Osteocyte (in vitro differentiated cells): Measurements from ENCODE around the gene MAK. TPM values are rescaled to one million over a fixed set of nuclear protein-coding genes. Genes with fewer than 3 reads are reported as not detected.
"Not testable (repeated sequence)": the region's sequence is repeated elsewhere in the genome, so short reads cannot be mapped to it uniquely, and the experiment has no call there.

Source experiments
- DNase-seq: peaks from one replicate; pipeline ENCODE4 v3.0.0; 2021; ENCODE audit warnings: mixed read lengths; ENCODE audit not compliant: unreplicated experiment; ENCODE audit errors: extremely low spot score
- H3K27ac Mint-ChIP-seq: one replicate; pipeline ENCODE4 v1.8.0; 2021; ENCODE audit warnings: mild to moderate bottlenecking, mixed read lengths; ENCODE audit not compliant: unreplicated experiment
- H3K27me3 Mint-ChIP-seq: one replicate; pipeline ENCODE4 v1.8.0; 2021; ENCODE audit warnings: mixed read lengths; ENCODE audit not compliant: unreplicated experiment
- H3K36me3 Mint-ChIP-seq: one replicate; pipeline ENCODE4 v1.8.0; 2021; ENCODE audit warnings: mixed read lengths; ENCODE audit not compliant: unreplicated experiment
- H3K4me1 Mint-ChIP-seq: one replicate; pipeline ENCODE4 v1.8.0; 2021; ENCODE audit warnings: mixed read lengths; ENCODE audit not compliant: unreplicated experiment
- H3K4me3 Mint-ChIP-seq: one replicate; pipeline ENCODE4 v1.8.0; 2021; ENCODE audit warnings: mild to moderate bottlenecking, moderate library complexity, mixed read lengths; ENCODE audit not compliant: unreplicated experiment
- H3K9me3 Mint-ChIP-seq: one replicate; pipeline ENCODE4 v1.8.0; 2021; ENCODE audit warnings: mixed read lengths; ENCODE audit not compliant: unreplicated experiment
- total RNA-seq: library from RNA; stranded (reverse); gene quantifications from 2 replicates; pipeline ENCODE4 v1.2.1, GENCODE V29; 2021
- TF ChIP-seq, protein P1 (sequence below): fragments of 200-600 bp; sonication (generic); IDR thresholded peaks from 2 replicates; pipeline ENCODE4 v1.5.0; 2021; ENCODE audit warnings: antibody characterized with exemption, mild to moderate bottlenecking, moderate library complexity

MAK gene
- total RNA-seq, 1 donor from 2014 or later: not detected

DNA sequence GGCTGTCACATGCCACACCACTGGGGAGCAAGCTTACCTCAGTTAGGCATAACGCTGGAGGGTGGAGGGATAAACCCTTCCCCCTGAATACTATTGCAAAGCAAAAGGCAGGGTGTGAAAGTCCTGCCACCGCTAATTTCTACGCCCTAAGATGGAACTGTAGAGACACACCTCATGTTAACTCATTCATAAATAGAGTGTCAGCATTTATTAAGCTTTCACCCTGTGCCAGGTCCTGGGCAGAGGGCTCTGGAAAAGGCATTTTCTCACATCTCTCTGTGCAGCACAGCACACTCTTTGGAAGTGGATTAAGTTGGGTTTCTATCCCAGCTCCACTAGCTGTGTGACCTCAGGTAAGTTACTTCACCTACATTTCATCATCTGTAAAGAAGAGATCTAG lies 68.9 kb downstream of the MAK start:
- Mint-ChIP-seq H3K9me3 (no peaks in the 10 kb centered on the region), H3K4me1 (no peaks in the 10 kb centered on the region), H3K4me3 (no peak overlapping the region), H3K27me3 (no peaks in the 10 kb centered on the region), H3K27ac (no peak overlapping the region), H3K36me3 (peaks cover 13% of the 10 kb centered on the region)
- TF ChIP-seq, protein P1, sequence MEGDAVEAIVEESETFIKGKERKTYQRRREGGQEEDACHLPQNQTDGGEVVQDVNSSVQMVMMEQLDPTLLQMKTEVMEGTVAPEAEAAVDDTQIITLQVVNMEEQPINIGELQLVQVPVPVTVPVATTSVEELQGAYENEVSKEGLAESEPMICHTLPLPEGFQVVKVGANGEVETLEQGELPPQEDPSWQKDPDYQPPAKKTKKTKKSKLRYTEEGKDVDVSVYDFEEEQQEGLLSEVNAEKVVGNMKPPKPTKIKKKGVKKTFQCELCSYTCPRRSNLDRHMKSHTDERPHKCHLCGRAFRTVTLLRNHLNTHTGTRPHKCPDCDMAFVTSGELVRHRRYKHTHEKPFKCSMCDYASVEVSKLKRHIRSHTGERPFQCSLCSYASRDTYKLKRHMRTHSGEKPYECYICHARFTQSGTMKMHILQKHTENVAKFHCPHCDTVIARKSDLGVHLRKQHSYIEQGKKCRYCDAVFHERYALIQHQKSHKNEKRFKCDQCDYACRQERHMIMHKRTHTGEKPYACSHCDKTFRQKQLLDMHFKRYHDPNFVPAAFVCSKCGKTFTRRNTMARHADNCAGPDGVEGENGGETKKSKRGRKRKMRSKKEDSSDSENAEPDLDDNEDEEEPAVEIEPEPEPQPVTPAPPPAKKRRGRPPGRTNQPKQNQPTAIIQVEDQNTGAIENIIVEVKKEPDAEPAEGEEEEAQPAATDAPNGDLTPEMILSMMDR: no peak
- no peak for DNase-seq

DNA sequence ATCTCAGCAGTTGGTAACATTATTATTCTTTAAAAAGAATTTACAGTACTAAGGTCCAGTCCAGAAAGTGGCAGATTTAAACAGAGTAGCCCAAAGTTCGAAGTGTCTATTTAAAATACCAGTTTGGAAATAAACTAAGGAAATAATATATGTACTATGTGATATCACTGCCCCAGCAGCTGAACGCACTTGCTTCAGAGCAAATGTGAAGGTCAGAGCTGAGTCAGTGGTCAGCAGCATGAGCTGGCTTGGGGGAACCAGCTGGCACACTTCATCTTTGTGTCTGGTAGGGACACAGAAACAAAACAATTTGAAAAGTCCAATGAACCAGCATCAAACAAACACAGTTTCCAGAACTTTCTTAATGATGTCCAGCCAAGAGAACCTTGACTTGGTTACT lies 75.3 kb downstream of the MAK start:
- H3K9me3 Mint-ChIP-seq: no peaks in the 10 kb centered on the region
- no peak for DNase-seq
- H3K27me3 Mint-ChIP-seq: no peaks in the 10 kb centered on the region
- TF ChIP-seq, protein P1: no peak
- peaks cover 13% of the 10 kb centered on the region for H3K4me1 Mint-ChIP-seq
- H3K27ac Mint-ChIP-seq: no peak overlapping the region
- no peak overlapping the region for H3K4me3 Mint-ChIP-seq
- peaks cover 26% of the 10 kb centered on the region for H3K36me3 Mint-ChIP-seq

DNA sequence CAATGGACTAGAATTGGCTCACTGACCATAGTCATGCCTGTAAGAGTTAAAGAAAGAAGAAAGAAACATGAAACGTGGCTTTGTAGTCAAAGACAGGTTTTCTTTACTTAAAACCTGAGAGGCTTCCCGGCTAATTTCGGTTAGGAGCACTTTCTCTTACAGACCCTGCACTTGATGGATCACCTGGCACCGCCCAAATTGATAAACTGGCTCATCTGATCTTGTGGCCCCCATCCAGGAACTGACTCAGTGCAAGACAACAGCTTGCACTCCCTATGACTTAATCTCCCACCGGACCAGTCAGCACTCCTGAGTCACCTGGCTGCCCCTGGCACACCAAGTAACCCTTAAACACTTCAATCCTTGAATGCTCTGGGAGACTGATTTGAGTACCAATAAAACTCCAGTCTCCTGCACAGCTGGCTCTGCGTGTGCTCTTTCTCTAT lies 78.4 kb downstream of the MAK start:
- peak overlapping the region; percentile 10 for H3K27ac Mint-ChIP-seq
- H3K4me3 Mint-ChIP-seq: no peak overlapping the region
- peaks cover 13% of the 10 kb centered on the region for H3K4me1 Mint-ChIP-seq
- H3K27me3 Mint-ChIP-seq: no peaks in the 10 kb centered on the region
- TF ChIP-seq, protein P1: no peak
- peaks cover 49% of the 10 kb centered on the region for H3K36me3 Mint-ChIP-seq
- no peaks in the 10 kb centered on the region for H3K9me3 Mint-ChIP-seq
- DNase-seq: no peak

DNA sequence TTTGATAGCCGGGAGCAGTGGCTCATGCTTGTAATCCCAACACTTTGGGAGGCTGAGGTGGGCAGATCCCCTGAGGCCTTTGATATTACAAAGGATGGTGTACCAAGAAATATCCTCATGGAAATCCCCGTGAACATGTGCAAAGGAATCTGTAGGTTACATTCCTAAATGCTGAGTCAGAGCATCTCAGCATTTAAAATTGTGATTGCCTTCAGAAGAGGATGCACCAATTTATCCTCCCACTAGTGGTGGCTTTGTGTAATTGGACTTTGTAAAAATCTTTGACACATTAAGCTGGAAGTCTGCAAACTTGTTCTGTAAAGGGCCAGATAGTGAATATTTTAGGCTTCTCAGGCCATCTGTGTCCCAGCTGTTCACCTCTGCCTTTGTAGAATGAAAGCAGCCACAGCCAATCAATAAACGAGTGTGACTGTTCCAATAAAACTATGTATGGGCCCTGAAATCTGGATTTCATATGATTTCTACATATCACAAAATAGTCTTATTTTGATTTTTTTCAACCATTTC lies 79.0 kb downstream of the MAK start:
- DNase-seq: no peak
- no peak overlapping the region for H3K4me3 Mint-ChIP-seq
- H3K9me3 Mint-ChIP-seq: no peaks in the 10 kb centered on the region
- TF ChIP-seq, protein P1: peak; percentile 58
- H3K36me3 Mint-ChIP-seq: peaks cover 54% of the 10 kb centered on the region
- H3K4me1 Mint-ChIP-seq: peaks cover 13% of the 10 kb centered on the region
- peak overlapping the region; percentile 56 for H3K27ac Mint-ChIP-seq
- no peaks in the 10 kb centered on the region for H3K27me3 Mint-ChIP-seq

DNA sequence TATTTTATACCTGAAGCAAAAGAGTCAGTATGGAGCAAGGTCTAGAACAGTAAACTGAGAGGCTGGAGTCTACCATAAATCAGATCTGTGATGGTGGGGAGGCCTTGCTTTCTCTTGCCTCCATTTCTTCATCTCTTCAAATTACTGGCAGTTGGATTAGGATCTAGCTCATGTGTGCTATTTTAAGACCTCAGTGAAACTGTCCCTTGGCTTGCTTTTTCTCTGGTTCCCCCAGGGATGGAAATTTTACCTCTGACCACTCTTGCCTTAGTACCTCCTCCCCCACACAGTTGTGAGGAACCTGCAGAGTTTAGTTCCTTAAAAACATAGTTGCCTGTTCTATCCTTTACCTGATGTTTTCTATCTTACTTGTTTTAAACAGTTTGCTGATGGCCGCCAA lies 82.3 kb downstream of the MAK start:
- DNase-seq: no peak
- Mint-ChIP-seq H3K27me3 (no peaks in the 10 kb centered on the region), H3K36me3 (peaks cover 66% of the 10 kb centered on the region), H3K27ac (no peak overlapping the region), H3K9me3 (no peaks in the 10 kb centered on the region), H3K4me3 (no peak overlapping the region), H3K4me1 (peaks cover 13% of the 10 kb centered on the region)
- TF ChIP-seq, protein P1: no peak

DNA sequence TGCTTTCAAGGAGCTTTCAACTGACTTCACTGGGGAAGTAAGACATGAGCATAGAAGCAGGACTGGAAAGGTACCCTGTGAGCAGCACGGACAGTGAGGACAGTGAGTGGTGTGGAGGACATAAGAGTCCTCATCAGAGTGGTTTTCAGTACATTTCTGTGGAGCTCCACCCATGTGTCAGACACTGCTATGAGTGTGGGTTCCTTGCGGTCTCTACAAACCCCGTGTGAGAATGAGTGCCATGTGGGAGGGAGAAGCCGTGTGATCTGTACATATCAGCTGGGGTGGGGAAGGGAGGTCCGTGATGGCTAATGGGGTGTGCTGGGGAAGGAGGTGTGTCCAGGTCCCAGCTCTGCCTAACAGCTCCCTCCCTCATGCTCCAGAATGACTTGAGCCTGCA lies 86.6 kb downstream of the MAK start:
- not testable (repeated sequence) for H3K9me3 Mint-ChIP-seq, H3K27ac Mint-ChIP-seq, H3K4me3 Mint-ChIP-seq, H3K27me3 Mint-ChIP-seq
- peaks cover 20% of the 10 kb centered on the region for H3K4me1 Mint-ChIP-seq
- peaks cover 46% of the 10 kb centered on the region for H3K36me3 Mint-ChIP-seq
- DNase-seq: peak; percentile 8

DNA sequence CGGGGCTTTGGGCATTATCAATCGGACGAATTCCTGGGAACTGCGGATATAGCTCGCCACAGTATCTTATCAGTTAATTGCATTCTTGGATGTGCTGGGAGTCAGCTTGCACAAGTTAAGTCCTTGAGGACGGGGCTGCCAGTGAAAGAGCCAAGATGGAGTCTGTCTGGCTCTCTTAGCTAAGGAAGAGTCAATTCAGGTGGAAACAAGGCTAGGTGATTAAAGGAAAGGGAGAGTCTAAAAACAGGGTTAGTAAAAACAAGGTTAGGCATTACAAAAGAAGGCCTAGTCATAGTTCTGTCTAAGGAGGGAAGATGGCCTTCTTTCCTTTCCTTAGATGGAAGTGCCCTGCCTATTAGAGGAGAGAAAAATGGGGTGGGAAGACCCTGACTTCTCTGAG lies 87.8 kb downstream of the MAK start:
- H3K4me3 Mint-ChIP-seq, H3K27me3 Mint-ChIP-seq: not testable (repeated sequence)
- peaks cover 21% of the 10 kb centered on the region for H3K4me1 Mint-ChIP-seq

More for the DNA sequence above, 87.8 kb downstream of the MAK start:
- peaks cover 36% of the 10 kb centered on the region for H3K36me3 Mint-ChIP-seq
- peak; percentile 7 for DNase-seq
- not testable (repeated sequence) for H3K27ac Mint-ChIP-seq, H3K9me3 Mint-ChIP-seq
